ENCODE results near the gene LRMDA.

DNA sequence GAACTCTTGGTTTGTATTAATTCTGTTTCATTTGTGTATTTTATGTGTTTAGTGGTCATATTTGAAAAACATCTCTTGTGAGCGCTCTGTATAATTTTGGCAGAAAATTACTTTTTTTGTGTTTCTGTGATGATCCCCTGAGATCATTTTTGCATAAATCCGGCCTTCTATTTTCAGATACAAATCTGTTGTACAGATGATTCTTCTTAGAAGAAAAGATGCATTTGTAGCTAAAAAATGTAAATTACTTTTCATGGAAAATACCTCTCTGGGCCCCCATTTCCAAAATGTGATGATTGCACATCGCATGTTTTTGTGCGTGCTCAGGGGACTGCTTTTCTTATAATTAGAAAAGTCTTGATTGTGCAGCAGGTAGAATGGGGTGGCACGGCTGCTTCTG, 395.4 kb downstream of the LRMDA start:
- TF ChIP-seq NFIC (IDR thresholded peaks at IDR 0.05): no peak
- no peak for TF ChIP-seq FOXM1 (IDR thresholded peaks at IDR 0.05; ENCODE audit: borderline replicate concordance, low read depth)
- TF ChIP-seq, protein P1, sequence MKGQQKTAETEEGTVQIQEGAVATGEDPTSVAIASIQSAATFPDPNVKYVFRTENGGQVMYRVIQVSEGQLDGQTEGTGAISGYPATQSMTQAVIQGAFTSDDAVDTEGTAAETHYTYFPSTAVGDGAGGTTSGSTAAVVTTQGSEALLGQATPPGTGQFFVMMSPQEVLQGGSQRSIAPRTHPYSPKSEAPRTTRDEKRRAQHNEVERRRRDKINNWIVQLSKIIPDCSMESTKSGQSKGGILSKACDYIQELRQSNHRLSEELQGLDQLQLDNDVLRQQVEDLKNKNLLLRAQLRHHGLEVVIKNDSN (IDR thresholded peaks at IDR 0.05): no peak
- no peak for TF ChIP-seq EP300 (IDR thresholded peaks at IDR 0.05; ENCODE audit: borderline replicate concordance)

Measured in Ishikawa (cell line).